Measurements from ENCODE around the gene STX17.

The STX17 gene

DNA sequence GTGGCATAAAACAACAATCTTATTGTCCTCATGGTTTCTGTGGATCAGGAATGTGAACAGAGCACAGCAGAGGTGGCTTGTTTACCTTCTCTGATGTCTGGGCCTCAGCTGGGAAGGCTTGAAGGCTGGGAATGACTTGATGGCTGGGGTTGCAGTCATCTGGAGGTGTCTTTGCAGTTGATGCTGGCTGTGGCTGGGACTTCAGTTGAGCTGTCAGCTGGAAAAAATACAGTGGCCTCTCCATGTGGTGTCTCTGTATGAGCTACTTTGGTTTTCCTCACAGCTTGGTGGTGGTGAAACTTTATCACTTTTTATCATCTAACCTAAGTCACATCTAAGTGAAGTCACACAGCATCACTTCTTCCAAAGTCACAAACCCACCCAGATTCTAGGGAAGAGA, 24.7 kb upstream of the STX17 start:
- no peaks in the 10 kb centered on the region for H3K4me1 ChIP-seq (ENCODE audit: insufficient read depth, poor library complexity, severe bottlenecking)
- H3K27me3 ChIP-seq (ENCODE audit: insufficient read depth, poor library complexity, severe bottlenecking), result no peaks in the 10 kb centered on the region
- H3K27ac ChIP-seq (ENCODE audit: poor library complexity, severe bottlenecking), result no peak overlapping the region
- TF ChIP-seq, protein P1, sequence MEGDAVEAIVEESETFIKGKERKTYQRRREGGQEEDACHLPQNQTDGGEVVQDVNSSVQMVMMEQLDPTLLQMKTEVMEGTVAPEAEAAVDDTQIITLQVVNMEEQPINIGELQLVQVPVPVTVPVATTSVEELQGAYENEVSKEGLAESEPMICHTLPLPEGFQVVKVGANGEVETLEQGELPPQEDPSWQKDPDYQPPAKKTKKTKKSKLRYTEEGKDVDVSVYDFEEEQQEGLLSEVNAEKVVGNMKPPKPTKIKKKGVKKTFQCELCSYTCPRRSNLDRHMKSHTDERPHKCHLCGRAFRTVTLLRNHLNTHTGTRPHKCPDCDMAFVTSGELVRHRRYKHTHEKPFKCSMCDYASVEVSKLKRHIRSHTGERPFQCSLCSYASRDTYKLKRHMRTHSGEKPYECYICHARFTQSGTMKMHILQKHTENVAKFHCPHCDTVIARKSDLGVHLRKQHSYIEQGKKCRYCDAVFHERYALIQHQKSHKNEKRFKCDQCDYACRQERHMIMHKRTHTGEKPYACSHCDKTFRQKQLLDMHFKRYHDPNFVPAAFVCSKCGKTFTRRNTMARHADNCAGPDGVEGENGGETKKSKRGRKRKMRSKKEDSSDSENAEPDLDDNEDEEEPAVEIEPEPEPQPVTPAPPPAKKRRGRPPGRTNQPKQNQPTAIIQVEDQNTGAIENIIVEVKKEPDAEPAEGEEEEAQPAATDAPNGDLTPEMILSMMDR (IDR thresholded peaks at IDR 0.05; ENCODE audit: poor library complexity, severe bottlenecking), result no peak
- DNase-seq (ENCODE audit: low spot score) (no peak), ATAC-seq (ENCODE audit: low read depth) (no peak)
- H3K9me3 ChIP-seq (ENCODE audit: severe bottlenecking), result peaks cover 4% of the 10 kb centered on the region
- H3K36me3 ChIP-seq (ENCODE audit: low read depth), result no peaks in the 10 kb centered on the region
- no peak overlapping the region for H3K4me3 ChIP-seq (ENCODE audit: severe bottlenecking)

DNA sequence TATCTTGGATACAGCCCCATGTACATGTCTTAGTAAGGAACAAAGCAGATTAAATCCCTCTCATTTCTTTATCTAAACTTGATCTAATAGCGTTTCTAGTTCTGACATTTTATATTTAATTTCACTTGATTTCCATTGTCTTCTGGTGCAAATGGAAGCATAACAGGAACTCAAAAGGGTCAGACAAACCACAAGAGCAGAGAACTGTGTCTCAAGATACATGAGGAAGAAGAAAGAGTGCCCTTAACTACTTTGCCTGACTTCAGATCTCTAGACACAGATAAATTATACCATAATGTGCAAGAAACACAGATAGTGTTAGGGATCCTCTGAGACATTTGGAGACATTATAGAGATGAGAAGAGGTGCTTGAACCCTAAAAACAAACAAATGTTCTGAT, 20.7 kb upstream of the STX17 start:
- no peak overlapping the region for H3K27ac ChIP-seq (ENCODE audit: poor library complexity, severe bottlenecking)
- no peaks in the 10 kb centered on the region for H3K9me3 ChIP-seq (ENCODE audit: severe bottlenecking)
- H3K27me3 ChIP-seq (ENCODE audit: insufficient read depth, poor library complexity, severe bottlenecking), result no peaks in the 10 kb centered on the region
- TF ChIP-seq, protein P1 (IDR thresholded peaks at IDR 0.05; ENCODE audit: poor library complexity, severe bottlenecking), result no peak
- no peak overlapping the region for H3K4me3 ChIP-seq (ENCODE audit: severe bottlenecking)
- H3K4me1 ChIP-seq (ENCODE audit: insufficient read depth, poor library complexity, severe bottlenecking), result no peaks in the 10 kb centered on the region
- ATAC-seq (ENCODE audit: low read depth), result no peak
- DNase-seq (ENCODE audit: low spot score), result no peak
- H3K36me3 ChIP-seq (ENCODE audit: low read depth), result no peaks in the 10 kb centered on the region

DNA sequence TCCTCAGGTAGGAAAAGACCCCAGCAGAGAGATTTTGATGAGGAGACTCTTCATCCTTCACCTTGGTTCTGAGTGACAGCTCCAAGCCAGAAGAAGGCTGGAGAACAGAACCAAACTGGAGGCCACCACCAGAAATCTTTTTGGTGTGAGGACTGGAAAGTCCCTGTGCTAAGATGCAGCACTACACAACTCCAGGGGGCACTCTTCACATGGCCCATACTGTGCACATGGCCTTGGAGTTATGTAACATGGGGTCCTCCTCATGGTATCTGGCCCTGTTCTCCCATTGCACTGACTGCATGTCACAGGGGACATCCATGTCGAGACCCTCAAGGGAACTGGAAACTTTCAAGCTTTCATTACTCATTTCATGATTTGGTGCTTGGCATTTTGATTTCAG, 17.3 kb upstream of the STX17 start:
- H3K27ac ChIP-seq (ENCODE audit: poor library complexity, severe bottlenecking), result no peak overlapping the region
- DNase-seq (ENCODE audit: low spot score) (no peak), ATAC-seq (ENCODE audit: low read depth) (no peak)
- no peaks in the 10 kb centered on the region for H3K4me1 ChIP-seq (ENCODE audit: insufficient read depth, poor library complexity, severe bottlenecking)
- TF ChIP-seq, protein P1 (IDR thresholded peaks at IDR 0.05; ENCODE audit: poor library complexity, severe bottlenecking), result no peak
- H3K4me3 ChIP-seq (ENCODE audit: severe bottlenecking), result no peak overlapping the region
- H3K36me3 ChIP-seq (ENCODE audit: low read depth), result no peaks in the 10 kb centered on the region
- H3K27me3 ChIP-seq (ENCODE audit: insufficient read depth, poor library complexity, severe bottlenecking), result peaks cover 5% of the 10 kb centered on the region
- H3K9me3 ChIP-seq (ENCODE audit: severe bottlenecking), result no peaks in the 10 kb centered on the region

DNA sequence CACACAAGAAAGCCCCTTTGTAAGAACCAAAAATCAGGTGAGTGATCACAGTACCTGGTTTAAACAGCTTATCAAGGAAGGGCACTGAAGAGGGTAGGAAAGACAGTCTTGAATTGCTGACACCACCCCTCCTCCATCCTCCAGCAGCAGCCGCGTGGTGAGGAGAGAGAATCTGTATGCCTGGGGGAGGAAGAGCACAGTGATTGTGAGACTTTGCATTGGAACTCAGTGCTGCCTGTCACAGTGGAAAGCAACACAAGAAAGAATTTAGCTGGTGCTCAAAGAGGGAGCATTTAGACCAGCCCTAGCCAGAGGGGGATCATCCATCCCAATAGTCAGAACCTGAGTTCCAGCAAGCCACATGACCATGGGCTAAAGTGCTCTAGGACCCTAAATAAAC, 11.6 kb upstream of the STX17 start:
- TF ChIP-seq, protein P1 (IDR thresholded peaks at IDR 0.05; ENCODE audit: poor library complexity, severe bottlenecking), result no peak
- Histone ChIP-seq H3K4me3 (ENCODE audit: severe bottlenecking) (no peak overlapping the region), H3K9me3 (ENCODE audit: severe bottlenecking) (no peaks in the 10 kb centered on the region), H3K27me3 (ENCODE audit: insufficient read depth, poor library complexity, severe bottlenecking) (peaks cover 6% of the 10 kb centered on the region), H3K4me1 (ENCODE audit: insufficient read depth, poor library complexity, severe bottlenecking) (no peaks in the 10 kb centered on the region), H3K27ac (ENCODE audit: poor library complexity, severe bottlenecking) (no peak overlapping the region), H3K36me3 (ENCODE audit: low read depth) (no peaks in the 10 kb centered on the region)
- ATAC-seq (ENCODE audit: low read depth) (no peak), DNase-seq (ENCODE audit: low spot score) (no peak)

DNA sequence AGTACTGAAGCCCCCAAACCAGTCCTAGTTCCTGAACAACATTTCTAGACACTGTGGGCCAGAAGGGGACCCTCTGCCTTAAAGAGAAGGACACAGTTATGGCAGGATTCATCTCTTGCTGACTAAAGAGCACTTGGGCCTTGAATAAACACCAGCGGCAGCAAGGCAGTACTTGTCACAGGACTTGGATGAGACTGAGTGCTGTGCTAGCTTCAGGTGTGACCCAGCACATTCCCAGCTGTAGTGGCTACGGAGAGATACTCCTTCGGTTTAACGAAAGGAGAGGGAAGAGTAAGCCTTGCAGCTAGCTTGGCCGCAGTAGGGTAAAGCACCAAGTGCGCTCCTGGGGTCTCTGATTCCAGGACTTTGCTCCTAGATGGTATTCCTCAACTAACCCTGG, 10.9 kb upstream of the STX17 start:
- no peaks in the 10 kb centered on the region for H3K4me1 ChIP-seq (ENCODE audit: insufficient read depth, poor library complexity, severe bottlenecking)
- H3K27ac ChIP-seq (ENCODE audit: poor library complexity, severe bottlenecking), result no peak overlapping the region
- H3K27me3 ChIP-seq (ENCODE audit: insufficient read depth, poor library complexity, severe bottlenecking), result peaks cover 6% of the 10 kb centered on the region
- no peak for DNase-seq (ENCODE audit: low spot score)
- H3K36me3 ChIP-seq (ENCODE audit: low read depth), result no peaks in the 10 kb centered on the region
- TF ChIP-seq, protein P1 (IDR thresholded peaks at IDR 0.05; ENCODE audit: poor library complexity, severe bottlenecking), result no peak
- no peak overlapping the region for H3K4me3 ChIP-seq (ENCODE audit: severe bottlenecking)
- ATAC-seq (ENCODE audit: low read depth), result no peak
- no peaks in the 10 kb centered on the region for H3K9me3 ChIP-seq (ENCODE audit: severe bottlenecking)

All from RWPE2 (cell line).